GM21515 (cell line): Measurements from ENCODE around the gene NYAP1.
"Not testable (repeated sequence)": the region's sequence is repeated elsewhere in the genome, so short reads cannot be mapped to it uniquely, and the experiment has no call there.

Experiments
- ATAC-seq: cut with Tn5 transposase; IDR thresholded peaks from one replicate; pipeline ENCODE4 v1.9.1; 2021; ENCODE audit not compliant: unreplicated experiment

NYAP1 gene

DNA sequence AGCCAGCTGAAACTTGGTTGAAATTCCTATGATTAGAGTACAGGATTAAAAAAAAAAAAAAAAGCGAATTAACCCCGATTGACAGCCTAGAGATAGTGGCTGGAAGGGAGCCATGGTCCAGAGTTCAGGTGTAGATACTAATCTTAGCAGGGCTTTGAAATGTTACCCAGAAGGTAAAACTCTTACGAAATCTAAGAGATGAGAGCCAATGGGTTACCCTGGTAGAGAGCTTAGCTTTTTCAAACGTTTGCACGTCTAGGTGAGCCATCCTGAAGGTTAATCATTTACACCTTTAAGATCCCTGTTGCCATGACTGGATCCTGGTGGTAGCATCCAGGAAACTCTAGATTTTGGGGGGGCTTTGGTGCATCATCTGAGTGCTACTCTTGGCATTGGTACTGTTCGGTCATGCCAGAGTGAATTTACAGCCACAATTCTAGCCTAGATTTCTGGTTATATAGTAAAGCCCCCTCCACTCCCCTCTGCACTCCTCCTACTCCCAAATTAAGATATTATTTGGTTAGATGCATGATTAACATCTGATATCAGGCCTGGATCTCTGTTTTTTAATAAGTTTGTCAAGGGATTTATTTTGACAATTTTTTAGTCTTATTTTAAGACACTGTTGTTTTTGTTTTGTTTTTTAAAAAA is 56.5 kb downstream of the NYAP1 start:
- ATAC-seq, result no peak

DNA sequence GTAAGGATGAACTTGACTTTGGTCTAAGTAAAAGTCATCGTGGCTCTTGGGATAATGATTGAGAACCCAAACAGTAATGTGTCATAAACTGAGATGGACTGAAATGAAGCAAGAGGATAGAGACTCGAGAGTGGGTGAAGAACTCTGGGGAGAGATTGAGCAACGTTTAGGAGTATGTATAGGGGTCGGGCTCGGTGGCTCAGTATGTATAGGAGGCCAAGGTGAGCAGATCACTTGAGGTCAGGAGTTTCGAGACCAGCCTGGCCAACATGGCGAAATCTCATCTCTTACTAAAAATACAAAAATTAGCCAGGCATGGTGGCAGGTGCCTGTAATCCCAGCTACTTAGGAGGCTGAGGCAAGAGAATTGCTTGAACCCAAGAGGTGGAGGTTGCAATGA is 57.6 kb downstream of the NYAP1 start:
- ATAC-seq, result not testable (repeated sequence)

GRCh38 chr7:100543586-100543985 is 59.9 kb downstream of the NYAP1 start:
- no peak for ATAC-seq

GRCh38 chr7:100544386-100544785 is 60.7 kb downstream of the NYAP1 start:
- ATAC-seq, result no peak
